ENCODE results near the gene MRPL52. TPM values are rescaled to one million over a fixed set of nuclear protein-coding genes. Genes with fewer than 3 reads are reported as not detected.
"Not testable (repeated sequence)": the region's sequence is repeated elsewhere in the genome, so short reads cannot be mapped to it uniquely, and the experiment has no call there.

Gene MRPL52
- total RNA-seq, 4 donors from 2014 or later: 35.5 to 84.5 (median 74.2) TPM

- Histone ChIP-seq H3K27ac (no peak overlapping the region), H3K36me3 (no peaks in the 10 kb centered on the region), H3K9me3 (no peaks in the 10 kb centered on the region), H3K4me1 (no peaks in the 10 kb centered on the region), H3K4me3 (no peak overlapping the region), H3K27me3 (no peaks in the 10 kb centered on the region)
- no peak for DNase-seq (ENCODE audit: low spot score in 2 of 2)
- TF ChIP-seq POLR2A (IDR thresholded peaks at IDR 0.05) (no peak), EP300 (IDR thresholded peaks at IDR 0.05) (no peak), POLR2AphosphoS5 (IDR thresholded peaks at IDR 0.05) (no peak)
- TF ChIP-seq, protein P1, sequence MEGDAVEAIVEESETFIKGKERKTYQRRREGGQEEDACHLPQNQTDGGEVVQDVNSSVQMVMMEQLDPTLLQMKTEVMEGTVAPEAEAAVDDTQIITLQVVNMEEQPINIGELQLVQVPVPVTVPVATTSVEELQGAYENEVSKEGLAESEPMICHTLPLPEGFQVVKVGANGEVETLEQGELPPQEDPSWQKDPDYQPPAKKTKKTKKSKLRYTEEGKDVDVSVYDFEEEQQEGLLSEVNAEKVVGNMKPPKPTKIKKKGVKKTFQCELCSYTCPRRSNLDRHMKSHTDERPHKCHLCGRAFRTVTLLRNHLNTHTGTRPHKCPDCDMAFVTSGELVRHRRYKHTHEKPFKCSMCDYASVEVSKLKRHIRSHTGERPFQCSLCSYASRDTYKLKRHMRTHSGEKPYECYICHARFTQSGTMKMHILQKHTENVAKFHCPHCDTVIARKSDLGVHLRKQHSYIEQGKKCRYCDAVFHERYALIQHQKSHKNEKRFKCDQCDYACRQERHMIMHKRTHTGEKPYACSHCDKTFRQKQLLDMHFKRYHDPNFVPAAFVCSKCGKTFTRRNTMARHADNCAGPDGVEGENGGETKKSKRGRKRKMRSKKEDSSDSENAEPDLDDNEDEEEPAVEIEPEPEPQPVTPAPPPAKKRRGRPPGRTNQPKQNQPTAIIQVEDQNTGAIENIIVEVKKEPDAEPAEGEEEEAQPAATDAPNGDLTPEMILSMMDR (IDR thresholded peaks at IDR 0.05): no peak
- WGBS: 84% methylated on average over 3 of the region's 3 CpGs
Observed at GRCh38 chr14:22803687-22803974, 26.1 kb upstream of the MRPL52 start.

DNA sequence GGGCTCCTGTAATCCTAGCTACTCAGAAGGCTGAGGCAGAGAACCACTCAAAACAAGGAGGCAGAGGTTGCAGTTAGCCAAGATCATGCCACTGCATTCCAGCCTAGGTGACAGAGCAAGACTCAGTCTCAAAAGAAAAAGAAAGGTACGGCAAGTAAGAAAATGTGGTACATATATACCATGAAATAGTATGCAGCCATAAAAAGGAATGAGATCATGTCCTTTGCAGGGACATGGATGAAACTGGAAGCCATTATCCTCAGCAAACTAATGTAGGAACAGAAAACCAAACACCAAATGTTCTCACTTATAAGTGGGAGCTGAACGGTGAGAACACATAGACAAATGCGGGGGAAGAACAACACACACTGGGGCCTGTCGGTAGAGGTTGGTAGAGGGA, 24.5 kb upstream of the MRPL52 start:
- H3K36me3 ChIP-seq; H3K9me3 ChIP-seq; H3K27me3 ChIP-seq; DNase-seq (ENCODE audit: low spot score in 2 of 2); H3K27ac ChIP-seq; H3K4me1 ChIP-seq; H3K4me3 ChIP-seq: not testable (repeated sequence)
- WGBS: 97% methylated on average over 4 of the region's 4 CpGs

DNA sequence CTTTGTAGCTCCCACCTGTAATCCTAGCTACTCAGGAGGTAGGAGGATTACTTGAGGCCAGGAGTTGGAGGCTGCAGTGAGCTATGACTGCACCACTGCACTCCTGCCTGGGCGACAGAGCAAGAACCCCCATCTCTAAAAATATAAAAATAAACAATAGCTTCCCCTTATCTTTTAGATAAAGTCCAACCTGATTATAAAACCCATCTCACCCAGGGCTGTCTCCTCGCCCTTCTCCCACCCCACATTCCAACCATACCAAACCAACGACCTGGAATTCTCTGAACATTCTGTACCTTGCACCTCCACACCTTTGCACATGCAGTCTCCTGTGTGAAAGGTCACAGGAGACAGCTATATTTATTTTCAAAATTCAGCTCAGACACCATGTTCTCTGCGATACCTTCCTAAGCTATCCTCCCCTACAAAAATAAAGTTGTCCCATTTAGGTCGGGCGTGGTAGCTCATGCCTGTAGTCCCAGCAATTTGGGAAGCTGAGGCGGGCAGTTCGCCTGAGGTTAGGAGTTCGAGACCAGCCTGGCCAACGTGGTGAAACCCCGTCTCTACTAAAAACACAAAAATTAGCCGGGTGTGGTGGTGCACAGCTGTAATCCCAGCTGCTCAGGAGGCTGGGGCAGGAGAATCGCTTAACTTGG, 22.1 kb upstream of the MRPL52 start:
- Histone ChIP-seq H3K36me3 (no peaks in the 10 kb centered on the region), H3K4me1 (no peaks in the 10 kb centered on the region), H3K4me3 (no peak overlapping the region), H3K27ac (no peak overlapping the region), H3K9me3 (no peaks in the 10 kb centered on the region), H3K27me3 (no peaks in the 10 kb centered on the region)
- TF ChIP-seq POLR2A (IDR thresholded peaks at IDR 0.05) (no peak), EP300 (IDR thresholded peaks at IDR 0.05) (no peak), POLR2AphosphoS5 (IDR thresholded peaks at IDR 0.05) (no peak)
- WGBS: 77% methylated on average over 13 of the region's 13 CpGs
- DNase-seq (ENCODE audit: low spot score in 2 of 2): no peak

- no peak for DNase-seq (ENCODE audit: low spot score in 2 of 2)
- Histone ChIP-seq H3K9me3 (no peaks in the 10 kb centered on the region), H3K4me3 (no peak overlapping the region), H3K4me1 (no peaks in the 10 kb centered on the region), H3K27me3 (no peaks in the 10 kb centered on the region), H3K27ac (no peak overlapping the region), H3K36me3 (no peaks in the 10 kb centered on the region)
- TF ChIP-seq, protein P1 (IDR thresholded peaks at IDR 0.05): no peak
- TF ChIP-seq POLR2AphosphoS5 (IDR thresholded peaks at IDR 0.05) (no peak), EP300 (IDR thresholded peaks at IDR 0.05) (no peak), POLR2A (IDR thresholded peaks at IDR 0.05) (no peak)
- WGBS: 77% methylated on average over 5 of the region's 5 CpGs
Observed at GRCh38 chr14:22808388-22809209, 21.1 kb upstream of the MRPL52 start.

- DNase-seq (ENCODE audit: low spot score in 2 of 2): no peak
- WGBS: 39% methylated on average over 2 of the region's 2 CpGs
Observed at GRCh38 chr14:22811722-22812121, 18.0 kb upstream of the MRPL52 start.

GRCh38 chr14:22812744-22813143, 16.9 kb upstream of the MRPL52 start:
- TF ChIP-seq POLR2A (IDR thresholded peaks at IDR 0.05) (no peak), EP300 (IDR thresholded peaks at IDR 0.05) (no peak), POLR2AphosphoS5 (IDR thresholded peaks at IDR 0.05) (no peak)
- TF ChIP-seq, protein P1 (IDR thresholded peaks at IDR 0.05): no peak
- H3K27ac ChIP-seq: no peak overlapping the region
- H3K4me1 ChIP-seq: peaks cover 9% of the 10 kb centered on the region
- WGBS: 93% methylated on average over 4 of the region's 4 CpGs
- H3K27me3 ChIP-seq: no peaks in the 10 kb centered on the region
- DNase-seq (ENCODE audit: low spot score in 2 of 2): no peak
- H3K4me3 ChIP-seq: no peak overlapping the region
- no peaks in the 10 kb centered on the region for H3K36me3 ChIP-seq
- no peaks in the 10 kb centered on the region for H3K9me3 ChIP-seq

More at GRCh38 chr14:22811722-22812121, 18.0 kb upstream of the MRPL52 start:
- Histone ChIP-seq H3K27me3 (no peaks in the 10 kb centered on the region), H3K4me3 (no peak overlapping the region), H3K4me1 (peaks cover 8% of the 10 kb centered on the region), H3K27ac (no peak overlapping the region), H3K36me3 (no peaks in the 10 kb centered on the region), H3K9me3 (no peaks in the 10 kb centered on the region)
- TF ChIP-seq, protein P1 (IDR thresholded peaks at IDR 0.05): no peak
- no peak for TF ChIP-seq POLR2AphosphoS5 (IDR thresholded peaks at IDR 0.05)
- no peak for TF ChIP-seq POLR2A (IDR thresholded peaks at IDR 0.05)
- TF ChIP-seq EP300 (IDR thresholded peaks at IDR 0.05): no peak

Measured in suprapubic skin (tissue), 4 donors.